GM23338 (cell line): ENCODE results near the gene TMEM207. TPM values are rescaled to one million over a fixed set of nuclear protein-coding genes. Genes with fewer than 3 reads are reported as not detected.

Source experiments
- ATAC-seq: fragments of 200-7000 bp; cut with Tn5 transposase; 3 replicates; pipeline ENCODE4 v1.9.1; 2020
- DNase-seq: peaks from one replicate; pipeline ENCODE4 v3.0.0-alpha.2; 2015; ENCODE audit warnings: low spot score
- H2AFZ ChIP-seq: fragments of 200-600 bp; sonication (generic); 2 replicates; pipeline ENCODE4 v1.8.0; 2016; ENCODE audit warnings: antibody characterized with exemption, mild to moderate bottlenecking, moderate library complexity
- H3F3A ChIP-seq: fragments of 200-600 bp; sonication (generic); replicated peaks from 2 replicates; pipeline ENCODE4 v1.8.0; 2017; ENCODE audit warnings: antibody characterized with exemption, mixed run types, low read depth
- H3K27ac ChIP-seq: fragments of 200-600 bp; sonication (generic); 2 replicates; pipeline ENCODE4 v1.6.1; 2016; ENCODE audit warnings: low read depth
- H3K27me3 ChIP-seq: fragments of 200-600 bp; sonication (generic); 2 replicates; pipeline ENCODE4 v1.8.0; 2016; ENCODE audit warnings: mild to moderate bottlenecking, mixed run types, moderate library complexity; ENCODE audit not compliant: insufficient read depth
- H3K36me3 ChIP-seq: fragments of 200-600 bp; sonication (generic); 2 replicates; pipeline ENCODE4 v1.8.0; 2016; ENCODE audit warnings: mild to moderate bottlenecking; ENCODE audit not compliant: insufficient read depth
- H3K4me1 ChIP-seq: fragments of 200-600 bp; sonication (generic); 2 replicates; pipeline ENCODE4 v1.8.0; 2016; ENCODE audit warnings: mild to moderate bottlenecking, moderate library complexity; ENCODE audit not compliant: insufficient read depth
- H3K4me2 ChIP-seq: fragments of 200-600 bp; sonication (generic); 2 replicates; pipeline ENCODE4 v1.7.1; 2017; ENCODE audit warnings: mixed run types
- H3K4me3 ChIP-seq: fragments of 200-600 bp; sonication (generic); 2 replicates; pipeline ENCODE4 v1.6.1; 2016; ENCODE audit warnings: mixed run types
- H3K79me2 ChIP-seq: fragments of 200-600 bp; sonication (generic); replicated peaks from 2 replicates; pipeline ENCODE4 v1.8.0; 2017; ENCODE audit warnings: mild to moderate bottlenecking; ENCODE audit not compliant: insufficient read depth
- H3K9me2 ChIP-seq: fragments of 200-600 bp; sonication (generic); 2 replicates; pipeline ENCODE4 v1.8.0; 2017; ENCODE audit not compliant: insufficient read depth
- H4K20me1 ChIP-seq: fragments of 200-600 bp; sonication (generic); replicated peaks from 2 replicates; pipeline ENCODE4 v1.8.0; 2017; ENCODE audit warnings: mild to moderate bottlenecking; ENCODE audit not compliant: insufficient read depth
- H3K27ac Mint-ChIP-seq: 2 replicates; pipeline ENCODE4 v1.8.0; 2020; ENCODE audit warnings: inconsistent platforms, mild to moderate bottlenecking, moderate library complexity, mixed read lengths
- H3K27me3 Mint-ChIP-seq: 3 replicates; pipeline ENCODE4 v1.8.0; 2022; ENCODE audit warnings: low read depth, mild to moderate bottlenecking, moderate library complexity, mixed read lengths, inconsistent platforms; ENCODE audit not compliant: insufficient read depth, poor library complexity
- H3K36me3 Mint-ChIP-seq: 3 replicates; pipeline ENCODE4 v1.8.0; 2021; ENCODE audit warnings: low read depth, mild to moderate bottlenecking, inconsistent platforms, moderate library complexity, mixed read lengths
- H3K4me1 Mint-ChIP-seq: 3 replicates; pipeline ENCODE4 v1.8.0; 2020; ENCODE audit warnings: mild to moderate bottlenecking, inconsistent platforms, mixed read lengths
- H3K4me3 Mint-ChIP-seq: 3 replicates; pipeline ENCODE4 v1.8.0; 2021; ENCODE audit warnings: moderate library complexity, mild to moderate bottlenecking, inconsistent platforms, mixed read lengths
- H3K9me3 Mint-ChIP-seq: 3 replicates; pipeline ENCODE4 v1.8.0; 2020; ENCODE audit warnings: moderate library complexity, mild to moderate bottlenecking, inconsistent platforms, mixed read lengths
- EZH2phosphoT487 ChIP-seq: fragments of 200-600 bp; sonication (generic); IDR thresholded peaks from one replicate; pipeline ENCODE4 v1.8.1; 2018; ENCODE audit warnings: antibody characterized with exemption; ENCODE audit not compliant: unreplicated experiment
- NANOG ChIP-seq: IDR thresholded peaks from 2 replicates; pipeline ENCODE4 v1.6.1; 2016; ENCODE audit warnings: antibody characterized with exemption, borderline replicate concordance
- ZNF331 ChIP-seq: fragments of 250-450 bp; sonication (Bioruptor Pico); IDR thresholded peaks from 2 replicates; pipeline ENCODE4 v1.5.0; 2020; ENCODE audit warnings: low read depth, mild to moderate bottlenecking, moderate library complexity
- polyA plus RNA-seq: library from polyadenylated mRNA; unstranded; fragments of >200 nt; fragmentation: Nextera tagmentation; extraction: Ambion mirVana; gene quantifications from 2 replicates; pipeline ENCODE4 v1.2.1, GENCODE V29; 2016
- total RNA-seq: library from RNA; depleted of rRNA; stranded (reverse); fragments of >200 nt; shearing (Covaris generic); gene quantifications from 2 replicates; pipeline ENCODE4 v1.2.3, GENCODE V29; 2014; rRNA removed
- TF ChIP-seq, protein P1 (sequence below): IDR thresholded peaks from one replicate; pipeline ENCODE4 v1.6.1; 2018; ENCODE audit warnings: antibody characterized with exemption; ENCODE audit not compliant: unreplicated experiment
- TF ChIP-seq, protein P2 (sequence below): fragments of 250-450 bp; sonication (Bioruptor Pico); IDR thresholded peaks from 2 replicates; pipeline ENCODE4 v1.5.0; 2020; ENCODE audit warnings: mild to moderate bottlenecking, moderate library complexity

TMEM207 gene
- total and polyA plus RNA-seq, 2 experiments from 2014 or later = not detected

DNA sequence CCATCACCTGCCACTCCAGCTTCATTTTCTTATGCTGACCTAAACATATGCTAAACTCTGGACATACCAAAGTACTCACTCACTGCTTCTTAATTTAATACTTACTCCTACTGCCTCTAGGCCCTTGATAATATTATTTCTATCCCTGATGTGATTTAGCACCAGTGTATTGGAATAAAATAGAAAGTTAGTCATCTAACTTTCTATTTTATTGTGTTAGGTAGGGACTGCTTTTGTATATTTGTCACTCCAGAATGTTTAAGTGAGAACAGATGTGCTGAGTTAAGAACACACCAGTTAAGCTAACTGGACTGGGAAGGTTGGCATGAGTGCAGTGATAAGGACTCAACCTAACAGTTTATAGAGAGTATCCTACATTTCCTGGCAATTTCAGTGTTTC is 68.3 kb downstream of the TMEM207 start (continued):
- TF ChIP-seq, protein P1, sequence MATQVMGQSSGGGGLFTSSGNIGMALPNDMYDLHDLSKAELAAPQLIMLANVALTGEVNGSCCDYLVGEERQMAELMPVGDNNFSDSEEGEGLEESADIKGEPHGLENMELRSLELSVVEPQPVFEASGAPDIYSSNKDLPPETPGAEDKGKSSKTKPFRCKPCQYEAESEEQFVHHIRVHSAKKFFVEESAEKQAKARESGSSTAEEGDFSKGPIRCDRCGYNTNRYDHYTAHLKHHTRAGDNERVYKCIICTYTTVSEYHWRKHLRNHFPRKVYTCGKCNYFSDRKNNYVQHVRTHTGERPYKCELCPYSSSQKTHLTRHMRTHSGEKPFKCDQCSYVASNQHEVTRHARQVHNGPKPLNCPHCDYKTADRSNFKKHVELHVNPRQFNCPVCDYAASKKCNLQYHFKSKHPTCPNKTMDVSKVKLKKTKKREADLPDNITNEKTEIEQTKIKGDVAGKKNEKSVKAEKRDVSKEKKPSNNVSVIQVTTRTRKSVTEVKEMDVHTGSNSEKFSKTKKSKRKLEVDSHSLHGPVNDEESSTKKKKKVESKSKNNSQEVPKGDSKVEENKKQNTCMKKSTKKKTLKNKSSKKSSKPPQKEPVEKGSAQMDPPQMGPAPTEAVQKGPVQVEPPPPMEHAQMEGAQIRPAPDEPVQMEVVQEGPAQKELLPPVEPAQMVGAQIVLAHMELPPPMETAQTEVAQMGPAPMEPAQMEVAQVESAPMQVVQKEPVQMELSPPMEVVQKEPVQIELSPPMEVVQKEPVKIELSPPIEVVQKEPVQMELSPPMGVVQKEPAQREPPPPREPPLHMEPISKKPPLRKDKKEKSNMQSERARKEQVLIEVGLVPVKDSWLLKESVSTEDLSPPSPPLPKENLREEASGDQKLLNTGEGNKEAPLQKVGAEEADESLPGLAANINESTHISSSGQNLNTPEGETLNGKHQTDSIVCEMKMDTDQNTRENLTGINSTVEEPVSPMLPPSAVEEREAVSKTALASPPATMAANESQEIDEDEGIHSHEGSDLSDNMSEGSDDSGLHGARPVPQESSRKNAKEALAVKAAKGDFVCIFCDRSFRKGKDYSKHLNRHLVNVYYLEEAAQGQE = no peak
- TF ChIP-seq, protein P2, sequence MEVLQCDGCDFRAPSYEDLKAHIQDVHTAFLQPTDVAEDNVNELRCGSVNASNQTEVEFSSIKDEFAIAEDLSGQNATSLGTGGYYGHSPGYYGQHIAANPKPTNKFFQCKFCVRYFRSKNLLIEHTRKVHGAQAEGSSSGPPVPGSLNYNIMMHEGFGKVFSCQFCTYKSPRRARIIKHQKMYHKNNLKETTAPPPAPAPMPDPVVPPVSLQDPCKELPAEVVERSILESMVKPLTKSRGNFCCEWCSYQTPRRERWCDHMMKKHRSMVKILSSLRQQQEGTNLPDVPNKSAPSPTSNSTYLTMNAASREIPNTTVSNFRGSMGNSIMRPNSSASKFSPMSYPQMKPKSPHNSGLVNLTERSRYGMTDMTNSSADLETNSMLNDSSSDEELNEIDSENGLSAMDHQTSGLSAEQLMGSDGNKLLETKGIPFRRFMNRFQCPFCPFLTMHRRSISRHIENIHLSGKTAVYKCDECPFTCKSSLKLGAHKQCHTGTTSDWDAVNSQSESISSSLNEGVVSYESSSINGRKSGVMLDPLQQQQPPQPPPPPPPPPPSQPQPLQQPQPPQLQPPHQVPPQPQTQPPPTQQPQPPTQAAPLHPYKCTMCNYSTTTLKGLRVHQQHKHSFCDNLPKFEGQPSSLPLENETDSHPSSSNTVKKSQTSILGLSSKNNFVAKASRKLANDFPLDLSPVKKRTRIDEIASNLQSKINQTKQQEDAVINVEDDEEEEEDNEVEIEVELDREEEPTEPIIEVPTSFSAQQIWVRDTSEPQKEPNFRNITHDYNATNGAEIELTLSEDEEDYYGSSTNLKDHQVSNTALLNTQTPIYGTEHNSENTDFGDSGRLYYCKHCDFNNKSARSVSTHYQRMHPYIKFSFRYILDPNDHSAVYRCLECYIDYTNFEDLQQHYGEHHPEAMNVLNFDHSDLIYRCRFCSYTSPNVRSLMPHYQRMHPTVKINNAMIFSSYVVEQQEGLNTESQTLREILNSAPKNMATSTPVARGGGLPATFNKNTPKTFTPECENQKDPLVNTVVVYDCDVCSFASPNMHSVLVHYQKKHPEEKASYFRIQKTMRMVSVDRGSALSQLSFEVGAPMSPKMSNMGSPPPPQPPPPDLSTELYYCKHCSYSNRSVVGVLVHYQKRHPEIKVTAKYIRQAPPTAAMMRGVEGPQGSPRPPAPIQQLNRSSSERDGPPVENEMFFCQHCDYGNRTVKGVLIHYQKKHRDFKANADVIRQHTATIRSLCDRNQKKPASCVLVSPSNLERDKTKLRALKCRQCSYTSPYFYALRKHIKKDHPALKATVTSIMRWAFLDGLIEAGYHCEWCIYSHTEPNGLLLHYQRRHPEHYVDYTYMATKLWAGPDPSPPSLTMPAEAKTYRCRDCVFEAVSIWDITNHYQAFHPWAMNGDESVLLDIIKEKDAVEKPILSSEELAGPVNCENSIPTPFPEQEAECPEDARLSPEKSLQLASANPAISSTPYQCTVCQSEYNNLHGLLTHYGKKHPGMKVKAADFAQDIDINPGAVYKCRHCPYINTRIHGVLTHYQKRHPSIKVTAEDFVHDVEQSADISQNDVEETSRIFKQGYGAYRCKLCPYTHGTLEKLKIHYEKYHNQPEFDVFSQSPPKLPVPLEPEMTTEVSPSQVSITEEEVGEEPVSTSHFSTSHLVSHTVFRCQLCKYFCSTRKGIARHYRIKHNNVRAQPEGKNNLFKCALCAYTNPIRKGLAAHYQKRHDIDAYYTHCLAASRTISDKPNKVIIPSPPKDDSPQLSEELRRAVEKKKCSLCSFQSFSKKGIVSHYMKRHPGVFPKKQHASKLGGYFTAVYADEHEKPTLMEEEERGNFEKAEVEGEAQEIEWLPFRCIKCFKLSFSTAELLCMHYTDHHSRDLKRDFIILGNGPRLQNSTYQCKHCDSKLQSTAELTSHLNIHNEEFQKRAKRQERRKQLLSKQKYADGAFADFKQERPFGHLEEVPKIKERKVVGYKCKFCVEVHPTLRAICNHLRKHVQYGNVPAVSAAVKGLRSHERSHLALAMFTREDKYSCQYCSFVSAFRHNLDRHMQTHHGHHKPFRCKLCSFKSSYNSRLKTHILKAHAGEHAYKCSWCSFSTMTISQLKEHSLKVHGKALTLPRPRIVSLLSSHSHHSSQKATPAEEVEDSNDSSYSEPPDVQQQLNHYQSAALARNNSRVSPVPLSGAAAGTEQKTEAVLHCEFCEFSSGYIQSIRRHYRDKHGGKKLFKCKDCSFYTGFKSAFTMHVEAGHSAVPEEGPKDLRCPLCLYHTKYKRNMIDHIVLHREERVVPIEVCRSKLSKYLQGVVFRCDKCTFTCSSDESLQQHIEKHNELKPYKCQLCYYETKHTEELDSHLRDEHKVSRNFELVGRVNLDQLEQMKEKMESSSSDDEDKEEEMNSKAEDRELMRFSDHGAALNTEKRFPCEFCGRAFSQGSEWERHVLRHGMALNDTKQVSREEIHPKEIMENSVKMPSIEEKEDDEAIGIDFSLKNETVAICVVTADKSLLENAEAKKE (CRISPR knock-in tag) = no peak
- TF ChIP-seq EZH2phosphoT487 = no peak

DNA sequence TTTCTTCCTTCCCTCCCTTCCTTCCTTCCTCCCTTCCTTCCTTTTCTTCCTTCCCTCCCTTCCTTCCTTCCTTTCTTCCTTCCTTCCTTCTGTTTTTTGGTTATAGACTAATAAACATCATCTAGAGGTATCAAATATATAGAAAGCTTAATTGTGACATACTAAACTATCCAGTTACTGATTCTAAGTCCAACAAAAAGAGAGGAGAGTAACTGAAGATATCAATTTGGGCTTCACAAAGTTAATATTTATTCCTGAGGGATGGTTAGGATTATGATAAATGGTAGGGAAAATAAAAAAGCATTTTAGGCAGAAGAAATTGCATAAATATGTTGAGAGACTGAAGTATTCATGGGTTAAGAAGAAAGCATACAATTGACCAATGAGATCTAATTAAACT is 69.5 kb downstream of the TMEM207 start:
- Histone ChIP-seq H3K4me2 (no peak overlapping the region), H3K27ac (no peak overlapping the region), H3K79me2 (no peaks in the 10 kb centered on the region), H4K20me1 (no peaks in the 10 kb centered on the region), H3F3A (no peaks in the 10 kb centered on the region), H3K4me1 (peaks cover 6% of the 10 kb centered on the region; the same call in 1 of the 2 replicates), H3K9me2 (no peaks in the 10 kb centered on the region), H2AFZ (no peak overlapping the region), H3K4me3 (no peak overlapping the region), H3K36me3 (no peaks in the 10 kb centered on the region), H3K27me3 (no peaks in the 10 kb centered on the region)
- no peaks in the 10 kb centered on the region for H3K27me3 Mint-ChIP-seq
- H3K9me3 Mint-ChIP-seq = no peaks in the 10 kb centered on the region
- peak; percentile 10; the same call in 1 of the 2 replicates for TF ChIP-seq NANOG
- no peak for TF ChIP-seq ZNF331 (CRISPR knock-in tag)
- ATAC-seq (no peak), DNase-seq (no peak)
- H3K36me3 Mint-ChIP-seq = no peaks in the 10 kb centered on the region
- H3K27ac Mint-ChIP-seq = no peak overlapping the region
- no peak overlapping the region for H3K4me3 Mint-ChIP-seq
- H3K4me1 Mint-ChIP-seq = peaks cover 18% of the 10 kb centered on the region

Other genes with a start within 250 kb of the TMEM207 start
- gene CLDN1, start 127.5 kb downstream of the TMEM207 start, total RNA-seq = 4.2 and 4.6 TPM in 2 replicates
- 2.5 and 2.7 TPM in 2 replicates for gene CLDN1, start 127.5 kb downstream of the TMEM207 start, polyA plus RNA-seq
- not detected in 2 replicates for gene CLDN16, start 61.7 kb downstream of the TMEM207 start, total RNA-seq
- 0.06 TPM in 1 of 2 replicates, not detected in the other for gene CLDN16, start 61.7 kb downstream of the TMEM207 start, polyA plus RNA-seq
- gene IL1RAP, start 64.2 kb upstream of the TMEM207 start, total RNA-seq = 3.6 and 5.0 TPM in 2 replicates
- 3.4 and 3.6 TPM in 2 replicates for gene IL1RAP, start 64.2 kb upstream of the TMEM207 start, polyA plus RNA-seq